Breast epithelium (tissue), 4 donors: ENCODE data around the gene NET1. TPM values are rescaled to one million over a fixed set of nuclear protein-coding genes. Genes with fewer than 3 reads are reported as not detected.

Experiments used
- DNase-seq, 2 donors: peaks; one replicate each; pipeline ENCODE4 v3.0.0-alpha.2; 2019; ENCODE audit warnings: low spot score in 2 of 2
- H3K27ac ChIP-seq, 2 donors: fragments of 200-600 bp; sonication (generic) in 1 of 2; one replicate each; pipeline ENCODE4 v1.5.1; 2016 to 2019; ENCODE audit warnings: mild to moderate bottlenecking in 1 of 2
- H3K27me3 ChIP-seq, 2 donors: fragments of 200-600 bp; sonication (generic) in 1 of 2; one replicate each; pipeline versions ENCODE4 v1.5.1 to v1.6.0; 2017 to 2019; ENCODE audit warnings: control low read depth in 1 of 2, mild to moderate bottlenecking in 1 of 2
- H3K36me3 ChIP-seq: fragments of 200-600 bp; one replicate; pipeline ENCODE4 v1.5.1; 2019
- H3K4me1 ChIP-seq, 2 donors: fragments of 200-600 bp; sonication (generic); one replicate each; pipeline ENCODE4 v1.5.1; 2016 to 2019; ENCODE audit warnings: control low read depth in 1 of 2
- H3K4me3 ChIP-seq, 3 donors: fragments of 200-600 bp; sonication (generic); 1 replicate in 2 of 3; 2 replicates in 1 of 3; pipeline ENCODE4 v1.5.1; 2016 to 2019; ENCODE audit warnings: mild to moderate bottlenecking in 3 of 3, moderate library complexity in 2 of 3
- H3K9me3 ChIP-seq, 2 donors: fragments of 200-600 bp; sonication (generic) in 1 of 2; one replicate each; pipeline ENCODE4 v1.5.1; 2016 to 2019; ENCODE audit warnings: control low read depth in 1 of 2
- POLR2A ChIP-seq: fragments of 450-650 bp; IDR thresholded peaks from one replicate; pipeline ENCODE4 v1.6.1; 2016; ENCODE audit warnings: antibody characterized with exemption, mild to moderate bottlenecking, moderate library complexity
- POLR2AphosphoS5 ChIP-seq, 3 donors: sonication (generic); formaldehyde crosslinking; IDR thresholded peaks; one replicate each; pipeline ENCODE4 v1.6.1; 2017; ENCODE audit warnings: antibody characterized with exemption in 3 of 3
- intact Hi-C: fragments of 100-400 bp; cut with DNase I; formaldehyde crosslinking; loops from one replicate; pipeline ENCODE4 v1.15.1; 2023; ENCODE audit warnings: low total_unique reads
- total RNA-seq, 3 donors: library from RNA; depleted of rRNA; stranded (reverse); fragments of >200 nt; gene quantifications; one replicate each; pipeline ENCODE4 v1.1.0, GENCODE V29; 2016
- TF ChIP-seq, protein P1 (sequence below), 3 donors: fragments of 450-650 bp; IDR thresholded peaks; one replicate each; pipeline ENCODE4 v1.5.1; 2016 to 2017; ENCODE audit warnings: antibody characterized with exemption in 3 of 3, mild to moderate bottlenecking in 3 of 3, moderate library complexity in 3 of 3

The NET1 gene
- total RNA-seq, 3 donors from 2014 or later: 87.2 to 179 (median 145) TPM

DNA sequence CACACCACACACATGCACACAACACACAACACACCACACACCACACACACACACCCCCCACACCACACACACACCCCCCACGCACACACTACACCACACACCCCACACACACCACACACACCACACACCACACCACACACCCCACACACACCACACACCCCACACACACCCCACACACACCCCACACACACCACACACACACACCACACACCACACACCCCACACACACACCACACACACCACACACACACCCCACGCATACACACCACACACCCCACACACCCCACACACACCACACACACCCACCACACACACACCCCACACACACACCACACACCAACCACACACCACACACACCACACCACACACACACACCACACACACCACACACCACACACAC, 31.2 kb upstream of the NET1 start:
- no peaks in the 10 kb centered on the region for H3K36me3 ChIP-seq
- H3K4me1 ChIP-seq: no peaks in the 10 kb centered on the region
- no peak for DNase-seq
- TF ChIP-seq, protein P1, sequence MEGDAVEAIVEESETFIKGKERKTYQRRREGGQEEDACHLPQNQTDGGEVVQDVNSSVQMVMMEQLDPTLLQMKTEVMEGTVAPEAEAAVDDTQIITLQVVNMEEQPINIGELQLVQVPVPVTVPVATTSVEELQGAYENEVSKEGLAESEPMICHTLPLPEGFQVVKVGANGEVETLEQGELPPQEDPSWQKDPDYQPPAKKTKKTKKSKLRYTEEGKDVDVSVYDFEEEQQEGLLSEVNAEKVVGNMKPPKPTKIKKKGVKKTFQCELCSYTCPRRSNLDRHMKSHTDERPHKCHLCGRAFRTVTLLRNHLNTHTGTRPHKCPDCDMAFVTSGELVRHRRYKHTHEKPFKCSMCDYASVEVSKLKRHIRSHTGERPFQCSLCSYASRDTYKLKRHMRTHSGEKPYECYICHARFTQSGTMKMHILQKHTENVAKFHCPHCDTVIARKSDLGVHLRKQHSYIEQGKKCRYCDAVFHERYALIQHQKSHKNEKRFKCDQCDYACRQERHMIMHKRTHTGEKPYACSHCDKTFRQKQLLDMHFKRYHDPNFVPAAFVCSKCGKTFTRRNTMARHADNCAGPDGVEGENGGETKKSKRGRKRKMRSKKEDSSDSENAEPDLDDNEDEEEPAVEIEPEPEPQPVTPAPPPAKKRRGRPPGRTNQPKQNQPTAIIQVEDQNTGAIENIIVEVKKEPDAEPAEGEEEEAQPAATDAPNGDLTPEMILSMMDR (IDR thresholded peaks at IDR 0.05): no peak
- TF ChIP-seq POLR2A (no peak), POLR2AphosphoS5 (IDR thresholded peaks at IDR 0.05) (no peak)
- no peak overlapping the region for H3K4me3 ChIP-seq
- no peaks in the 10 kb centered on the region for H3K27me3 ChIP-seq
- intact Hi-C loops: loop anchor here (10.0 kb wide), 1 partner anchor 536 kb away; no protein-coding TSS in a partner anchor
- no peaks in the 10 kb centered on the region for H3K9me3 ChIP-seq
- H3K27ac ChIP-seq: no peak overlapping the region

DNA sequence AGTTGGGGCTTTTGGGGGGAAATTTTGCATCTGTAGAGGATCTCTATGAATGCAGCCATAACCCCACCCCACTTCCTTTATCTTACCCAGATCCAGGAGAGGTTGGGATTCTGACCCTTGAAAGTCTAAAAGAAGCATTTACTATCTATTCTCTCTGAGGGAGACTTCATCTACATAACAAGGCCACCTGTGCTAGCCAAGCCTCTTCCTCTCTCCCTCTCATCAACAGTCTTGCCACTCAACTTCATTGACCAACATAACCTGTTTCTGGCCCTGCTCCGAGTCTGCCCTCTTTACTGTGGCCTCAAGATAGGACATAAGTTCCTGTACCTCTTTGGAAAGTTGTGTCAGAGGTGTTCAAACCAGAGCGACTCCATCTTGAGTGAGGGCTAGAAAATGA, 27.1 kb upstream of the NET1 start:
- Histone ChIP-seq H3K4me1 (no peaks in the 10 kb centered on the region), H3K36me3 (no peaks in the 10 kb centered on the region), H3K9me3 (peaks cover 0 to 10% of the 10 kb centered on the region in 2 donors), H3K27me3 (no peaks in the 10 kb centered on the region), H3K4me3 (no peak overlapping the region), H3K27ac (no peak overlapping the region)
- TF ChIP-seq, protein P1 (IDR thresholded peaks at IDR 0.05): no peak
- TF ChIP-seq POLR2AphosphoS5 (IDR thresholded peaks at IDR 0.05) (no peak), POLR2A (no peak)
- intact Hi-C loops: loop anchor here (10.0 kb wide), 1 partner anchor 540 kb away; no protein-coding TSS in a partner anchor
- DNase-seq: no peak

DNA sequence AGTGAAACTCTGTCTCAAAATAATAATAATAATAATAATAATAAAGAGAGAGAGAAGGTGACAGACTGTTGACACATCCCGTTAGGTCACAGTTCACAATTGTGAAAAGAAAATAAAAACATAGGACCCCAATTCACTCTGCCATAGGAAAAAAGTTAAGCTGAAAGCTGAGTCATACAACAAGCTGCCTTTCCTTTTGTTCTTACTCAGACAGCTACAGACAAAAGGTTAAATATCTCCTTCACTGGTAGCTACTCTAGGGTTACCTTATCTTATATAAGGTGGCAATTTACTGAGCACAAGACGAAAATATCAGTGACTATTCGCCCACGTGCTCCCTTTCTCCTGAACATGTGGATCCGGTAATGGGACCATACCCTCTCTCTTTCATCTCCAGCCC, 25.2 kb upstream of the NET1 start:
- Histone ChIP-seq H3K36me3 (no peaks in the 10 kb centered on the region), H3K9me3 (peaks cover 8 to 26% of the 10 kb centered on the region in 2 donors), H3K27ac (no peak overlapping the region), H3K4me1 (no peaks in the 10 kb centered on the region), H3K27me3 (no peaks in the 10 kb centered on the region), H3K4me3 (no peak overlapping the region)
- intact Hi-C loops: loop anchor here (10.0 kb wide), 1 partner anchor 542 kb away; no protein-coding TSS in a partner anchor
- TF ChIP-seq, protein P1 (IDR thresholded peaks at IDR 0.05): no peak
- TF ChIP-seq POLR2A (no peak), POLR2AphosphoS5 (IDR thresholded peaks at IDR 0.05) (no peak)
- DNase-seq: no peak

DNA sequence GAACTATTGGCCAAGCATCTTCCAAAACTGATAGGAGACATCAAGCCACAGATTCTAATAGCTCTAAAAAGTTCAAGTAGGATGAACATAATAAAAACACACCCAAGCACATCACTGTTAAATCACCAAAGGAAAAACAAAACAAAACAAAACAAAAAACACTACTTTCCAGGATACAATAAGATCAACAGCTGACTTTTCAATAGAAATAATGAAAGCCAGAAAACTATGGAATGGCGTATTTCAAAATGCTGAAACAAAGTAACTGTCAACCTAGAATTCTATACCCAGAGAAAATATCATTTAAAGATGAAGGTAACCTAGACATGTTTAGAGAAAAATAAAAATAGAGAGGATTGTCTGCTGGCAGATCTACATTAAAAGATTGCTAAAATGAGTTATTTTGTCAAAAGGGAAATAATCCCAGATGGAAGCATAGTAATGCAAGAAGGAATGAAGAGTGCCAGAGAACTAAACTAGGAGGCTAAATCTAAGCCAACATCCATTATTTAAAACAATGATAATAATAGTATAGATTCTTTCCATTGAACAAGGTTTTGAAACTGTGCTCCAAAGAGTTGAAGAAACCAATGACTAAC, 21.7 kb upstream of the NET1 start:
- H3K9me3 ChIP-seq: peaks cover 8 to 26% of the 10 kb centered on the region in 2 donors
- intact Hi-C loops: no loop called here
- TF ChIP-seq POLR2A (no peak), POLR2AphosphoS5 (IDR thresholded peaks at IDR 0.05) (no peak)
- TF ChIP-seq, protein P1 (IDR thresholded peaks at IDR 0.05): no peak

DNA sequence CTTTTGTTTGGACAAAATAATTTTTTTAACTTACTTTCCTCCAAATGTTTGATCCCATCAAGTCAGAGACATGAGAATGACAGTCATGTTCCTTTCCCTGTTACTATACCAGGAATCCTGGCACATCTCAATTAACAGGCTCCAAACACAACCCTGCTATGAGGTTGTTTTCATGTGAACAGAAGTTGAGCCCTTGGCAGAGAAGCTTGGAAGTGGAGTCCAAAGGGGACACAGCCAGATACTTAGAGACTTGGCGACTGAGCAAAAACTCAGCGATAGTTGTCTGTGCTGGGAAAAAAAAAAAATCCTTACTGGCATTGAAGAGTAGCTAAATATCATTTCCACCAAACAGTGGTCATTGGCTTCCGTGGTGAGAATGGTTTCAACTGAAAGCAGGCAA, 20.6 kb upstream of the NET1 start:
- Histone ChIP-seq H3K9me3 (peaks cover 8 to 26% of the 10 kb centered on the region in 2 donors), H3K27ac (no peak overlapping the region), H3K27me3 (no peaks in the 10 kb centered on the region), H3K4me1 (no peaks in the 10 kb centered on the region), H3K4me3 (no peak overlapping the region), H3K36me3 (no peaks in the 10 kb centered on the region)
- intact Hi-C loops: no loop called here
- TF ChIP-seq POLR2A (no peak), POLR2AphosphoS5 (IDR thresholded peaks at IDR 0.05) (no peak)
- TF ChIP-seq, protein P1 (IDR thresholded peaks at IDR 0.05): no peak
- no peak for DNase-seq

More for the DNA sequence above, 21.7 kb upstream of the NET1 start:
- Histone ChIP-seq H3K4me1 (no peaks in the 10 kb centered on the region), H3K4me3 (no peak overlapping the region), H3K27me3 (no peaks in the 10 kb centered on the region), H3K36me3 (no peaks in the 10 kb centered on the region), H3K27ac (no peak overlapping the region)
- DNase-seq: no peak
